Measurements from ENCODE around the gene IL17RD. TPM values are rescaled to one million over a fixed set of nuclear protein-coding genes. Genes with fewer than 3 reads are reported as not detected.
A peak's percentile ranks its signal among the peaks of the same experiment; 100 is the strongest.

Gene IL17RD
- total RNA-seq, 1 experiment from 2014 or later, result 31.7 TPM

DNA sequence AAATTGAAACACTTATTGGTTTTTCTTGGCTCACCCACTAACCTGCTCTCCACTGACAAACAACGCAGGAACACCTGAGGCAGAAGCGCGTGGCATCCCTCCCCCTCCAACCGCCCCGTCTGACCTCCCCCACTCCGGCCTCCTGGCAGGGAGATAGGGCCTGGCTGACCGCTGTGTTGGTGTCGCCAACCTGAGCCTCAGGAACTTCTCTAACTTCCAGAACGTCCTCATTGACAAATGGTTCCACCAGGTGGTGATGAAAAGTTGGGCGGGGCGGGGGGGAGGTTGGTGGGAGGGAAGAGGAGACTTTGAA lies 22.8 kb downstream of the IL17RD start:
- H2BK20ac ChIP-seq (ENCODE audit: low read depth, low read length, poor library complexity, severe bottlenecking), result no peak overlapping the region
- Mint-ChIP-seq H3K9me3 (no peaks in the 10 kb centered on the region), H3K4me3 (peak overlapping the region in 1 of 2 experiments; percentile 46; a peak in 1 of 5 replicates), H3K27me3 (ENCODE audit: low read depth) (peaks cover 3% of the 10 kb centered on the region), H3K36me3 (ENCODE audit: insufficient read depth in 1 of 3, low read depth in 3 of 3) (no peaks in the 10 kb centered on the region), H3K4me1 (peaks cover 36% of the 10 kb centered on the region in 2 experiments), H3K27ac (no peak overlapping the region)
- H3K18ac ChIP-seq (ENCODE audit: insufficient read length, low read depth, low read length), result no peak overlapping the region
- no peak overlapping the region for H2BK12ac ChIP-seq (ENCODE audit: insufficient read length, low read depth, low read length)
- no peak for TF ChIP-seq CTCF (conservative IDR thresholded peaks at IDR 0.05)
- H3K79me2 ChIP-seq (ENCODE audit: insufficient read depth, low read length), result no peaks in the 10 kb centered on the region; the same call in 1 of the 2 replicates
- no peak overlapping the region for H3K9ac ChIP-seq (ENCODE audit: extremely low read depth, insufficient read length, low read length)
- H2BK5ac ChIP-seq (ENCODE audit: insufficient read length, low read length), result no peak overlapping the region
- H3K56ac ChIP-seq (ENCODE audit: insufficient read length, low read depth, low read length), result no peak overlapping the region
- no peak overlapping the region for H4K91ac ChIP-seq (ENCODE audit: insufficient read length, low read depth, low read length)
- WGBS (ENCODE audit: extremely low coverage, insufficient read length, low lambda C conversion rate), result no CpG with 5 or more reads among the region's 11 CpGs
- no peak overlapping the region for H3T11ph ChIP-seq (ENCODE audit: low read length)
- no peak overlapping the region for H3K4ac ChIP-seq (ENCODE audit: low read depth, low read length)
- peaks cover 11% of the 10 kb centered on the region; the same call in 1 of the 2 replicates for H3K4me1 ChIP-seq (ENCODE audit: insufficient read depth, low read length)
- H2BK15ac ChIP-seq (ENCODE audit: low read depth, low read length), result no peak overlapping the region
- no peaks in the 10 kb centered on the region for H4K20me1 ChIP-seq (ENCODE audit: control insufficient read depth, insufficient read depth, insufficient read length)
- H4K5ac ChIP-seq (ENCODE audit: insufficient read length, low read depth, low read length), result no peak overlapping the region
- H2AK5ac ChIP-seq (ENCODE audit: insufficient read length, low read length), result no peak overlapping the region
- no peak overlapping the region for H3K23ac ChIP-seq (ENCODE audit: insufficient read length, low read depth, low read length)
- no peak overlapping the region for H3K27ac ChIP-seq (ENCODE audit: insufficient read length, low read depth, low read length)
- H3K79me1 ChIP-seq (ENCODE audit: insufficient read depth, low read depth, low read length, poor library complexity, severe bottlenecking), result no peaks in the 10 kb centered on the region
- H4K8ac ChIP-seq (replicated peaks; ENCODE audit: insufficient read length, low read depth, low read length), result no peak overlapping the region
- H3K27me3 ChIP-seq (ENCODE audit: insufficient read depth, low read length), result 0 out of 2 replicates have a peak, but pooled peaks cover 2% of the 10 kb centered on the region
- DNase-seq, result peak; percentile 58
- no peaks in the 10 kb centered on the region for H3K23me2 ChIP-seq (ENCODE audit: insufficient read length, low read depth, low read length, poor library complexity, severe bottlenecking)
- no peaks in the 10 kb centered on the region for H3K9me3 ChIP-seq (ENCODE audit: control insufficient read depth, low read depth, low read length)
- H2BK120ac ChIP-seq (ENCODE audit: low read depth, low read length, poor library complexity, severe bottlenecking), result no peak overlapping the region
- H3K14ac ChIP-seq (ENCODE audit: insufficient read depth, low read length), result no peak overlapping the region
- H2AFZ ChIP-seq (ENCODE audit: low read length), result no peak overlapping the region
- H3K4me2 ChIP-seq (ENCODE audit: insufficient read depth, insufficient read length, low read length), result peak overlapping the region; percentile 27
